ENCODE measurements around the gene ITGB7.
A peak's percentile ranks its signal among the peaks of the same experiment; 100 is the strongest.
"Not testable (repeated sequence)": the region's sequence is repeated elsewhere in the genome, so short reads cannot be mapped to it uniquely, and the experiment has no call there.

Gene ITGB7

DNA sequence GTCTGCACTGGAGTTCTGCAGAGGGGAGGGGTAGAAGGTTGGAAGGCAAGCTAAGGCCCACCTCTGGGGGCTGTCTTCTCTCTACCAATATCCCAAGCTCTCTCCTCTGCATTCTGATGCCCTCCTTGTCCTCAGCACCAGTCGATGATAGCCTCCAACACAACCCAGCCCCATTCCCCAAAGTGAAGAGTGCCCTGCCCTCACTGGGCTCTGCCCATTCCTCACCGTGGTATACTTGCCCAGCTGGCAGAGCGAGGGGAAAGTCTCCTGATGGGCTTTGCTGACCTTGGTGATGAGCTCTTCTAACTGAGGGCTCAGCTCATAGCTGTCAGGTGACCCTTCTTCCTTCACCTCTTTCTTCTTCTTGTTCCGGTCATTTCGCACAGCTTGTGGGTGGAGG lies 7.2 kb upstream of the ITGB7 start:
- Mint-ChIP-seq H3K9me3 (ENCODE audit: low read depth) (no peaks in the 10 kb centered on the region), H3K27me3 (no peaks in the 10 kb centered on the region), H3K27ac (peak overlapping the region; percentile 41), H3K4me3 (no peak overlapping the region), H3K36me3 (no peaks in the 10 kb centered on the region), H3K4me1 (ENCODE audit: low read depth) (peaks cover 65% of the 10 kb centered on the region)

- Mint-ChIP-seq H3K36me3 (no peaks in the 10 kb centered on the region), H3K27ac (peak overlapping the region; percentile 72), H3K27me3 (no peaks in the 10 kb centered on the region), H3K4me1 (ENCODE audit: low read depth) (peaks cover 67% of the 10 kb centered on the region), H3K4me3 (peak overlapping the region; percentile 5), H3K9me3 (ENCODE audit: low read depth) (no peaks in the 10 kb centered on the region)
Measured at GRCh38 chr12:53213348-53213747, 6.3 kb upstream of the ITGB7 start.

- Mint-ChIP-seq H3K4me3 (no peak overlapping the region), H3K4me1 (ENCODE audit: low read depth) (peaks cover 69% of the 10 kb centered on the region), H3K27ac (peak overlapping the region; percentile 72), H3K9me3 (ENCODE audit: low read depth) (no peaks in the 10 kb centered on the region), H3K27me3 (no peaks in the 10 kb centered on the region), H3K36me3 (no peaks in the 10 kb centered on the region)
Measured at GRCh38 chr12:53212931-53213330, 5.9 kb upstream of the ITGB7 start.

DNA sequence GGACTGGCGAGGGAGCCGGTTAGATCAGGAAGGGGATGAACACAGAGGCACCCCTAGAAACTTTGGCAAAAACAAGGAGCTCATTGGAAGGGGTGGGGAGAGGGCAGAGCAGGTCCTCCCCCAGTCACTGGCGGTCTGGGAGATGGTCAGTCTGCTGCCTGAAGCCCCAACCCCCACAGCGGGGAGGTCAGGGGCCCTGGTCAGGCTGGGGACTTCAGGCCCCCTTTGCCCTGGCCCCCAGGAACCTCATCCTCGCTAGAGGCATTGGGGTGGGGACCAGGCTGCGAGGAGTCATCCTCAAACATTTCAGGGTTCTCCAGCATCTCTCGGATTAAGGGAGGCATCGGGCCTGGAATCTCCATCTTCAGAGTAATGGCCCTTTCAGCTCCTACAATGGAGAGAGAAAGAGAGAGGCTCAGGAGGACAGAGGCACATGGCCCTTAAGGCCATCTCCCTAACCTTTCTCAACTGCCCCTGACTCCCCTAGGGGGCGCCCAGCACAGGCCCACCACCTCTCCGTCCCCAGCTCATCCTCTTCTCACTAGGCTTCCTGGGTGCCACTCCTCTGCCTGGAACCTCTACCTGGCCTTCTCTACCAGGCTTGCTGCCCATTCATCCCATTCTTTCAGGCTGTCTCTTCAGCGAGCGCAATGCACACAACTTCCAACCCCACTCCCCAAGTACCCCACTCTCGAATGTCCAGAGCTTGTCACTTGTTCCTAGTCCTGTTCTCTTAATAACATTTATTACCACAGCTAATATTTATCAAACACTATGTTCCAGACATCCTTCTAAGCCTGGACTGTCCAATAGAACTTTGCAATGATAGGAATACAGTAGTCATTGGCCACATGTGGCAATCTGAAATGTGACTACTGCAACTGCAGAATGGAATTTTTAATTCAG lies 4.7 kb upstream of the ITGB7 start:
- no peaks in the 10 kb centered on the region for H3K27me3 Mint-ChIP-seq
- peaks cover 67% of the 10 kb centered on the region for H3K4me1 Mint-ChIP-seq (ENCODE audit: low read depth)
- no peaks in the 10 kb centered on the region for H3K36me3 Mint-ChIP-seq
- no peaks in the 10 kb centered on the region for H3K9me3 Mint-ChIP-seq (ENCODE audit: low read depth)
- no peak overlapping the region for H3K4me3 Mint-ChIP-seq
- H3K27ac Mint-ChIP-seq: peak overlapping the region; percentile 50

DNA sequence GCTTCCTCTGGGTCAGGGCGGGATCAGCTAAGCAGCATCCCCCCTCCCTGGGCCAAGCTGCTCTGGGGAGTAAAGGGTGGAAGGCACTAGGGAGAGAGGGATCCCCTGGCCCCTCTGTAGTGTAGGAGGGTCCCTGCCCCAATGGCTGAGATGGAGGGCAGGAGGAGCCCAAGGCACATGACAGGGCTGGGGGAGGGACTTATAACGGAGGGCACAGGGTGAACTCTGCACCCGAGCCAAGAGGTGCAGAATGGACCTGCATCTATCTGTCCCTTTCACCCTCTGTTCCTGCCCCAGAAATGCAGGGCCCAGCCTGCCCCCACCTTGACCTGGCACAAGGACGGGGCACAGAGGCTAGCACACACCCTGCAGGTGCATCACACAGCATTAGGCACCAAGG lies 3.8 kb upstream of the ITGB7 start:
- no peaks in the 10 kb centered on the region for H3K27me3 Mint-ChIP-seq
- peaks cover 67% of the 10 kb centered on the region for H3K4me1 Mint-ChIP-seq (ENCODE audit: low read depth)
- H3K27ac Mint-ChIP-seq: no peak overlapping the region
- H3K4me3 Mint-ChIP-seq: no peak overlapping the region
- H3K9me3 Mint-ChIP-seq (ENCODE audit: low read depth): no peaks in the 10 kb centered on the region
- no peaks in the 10 kb centered on the region for H3K36me3 Mint-ChIP-seq

GRCh38 chr12:53208877-53209463 lies 1.9 kb upstream of the ITGB7 start:
- H3K4me3 Mint-ChIP-seq: peak overlapping the region; percentile 76
- peak overlapping the region; percentile 89 for H3K27ac Mint-ChIP-seq
- peaks cover 72% of the 10 kb centered on the region for H3K4me1 Mint-ChIP-seq (ENCODE audit: low read depth)
- no peaks in the 10 kb centered on the region for H3K27me3 Mint-ChIP-seq
- no peaks in the 10 kb centered on the region for H3K9me3 Mint-ChIP-seq (ENCODE audit: low read depth)
- no peaks in the 10 kb centered on the region for H3K36me3 Mint-ChIP-seq

DNA sequence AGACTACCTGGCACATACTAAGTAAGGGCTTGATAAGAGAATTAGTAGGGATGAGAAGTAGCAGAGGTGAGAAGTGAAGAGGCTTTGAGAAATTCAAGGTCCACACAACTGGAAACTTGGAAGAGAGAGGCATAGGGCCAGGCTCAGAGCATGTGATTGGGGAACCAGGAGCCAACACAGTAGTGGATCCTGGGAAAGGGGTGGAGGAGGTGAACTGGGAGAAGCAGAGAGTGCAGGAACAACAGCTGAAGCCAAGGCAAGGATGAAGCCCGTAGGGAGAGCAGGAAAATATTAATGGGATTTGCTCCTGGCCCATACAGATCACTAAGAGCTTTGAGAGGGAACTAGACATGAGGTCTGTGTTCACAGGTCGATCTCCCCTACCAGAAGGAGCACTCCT lies 1.4 kb upstream of the ITGB7 start:
- Mint-ChIP-seq H3K4me1 (ENCODE audit: low read depth) (peaks cover 71% of the 10 kb centered on the region), H3K27ac (peak overlapping the region; percentile 89), H3K9me3 (ENCODE audit: low read depth) (no peaks in the 10 kb centered on the region), H3K36me3 (no peaks in the 10 kb centered on the region), H3K4me3 (peak overlapping the region; percentile 76), H3K27me3 (no peaks in the 10 kb centered on the region)

DNA sequence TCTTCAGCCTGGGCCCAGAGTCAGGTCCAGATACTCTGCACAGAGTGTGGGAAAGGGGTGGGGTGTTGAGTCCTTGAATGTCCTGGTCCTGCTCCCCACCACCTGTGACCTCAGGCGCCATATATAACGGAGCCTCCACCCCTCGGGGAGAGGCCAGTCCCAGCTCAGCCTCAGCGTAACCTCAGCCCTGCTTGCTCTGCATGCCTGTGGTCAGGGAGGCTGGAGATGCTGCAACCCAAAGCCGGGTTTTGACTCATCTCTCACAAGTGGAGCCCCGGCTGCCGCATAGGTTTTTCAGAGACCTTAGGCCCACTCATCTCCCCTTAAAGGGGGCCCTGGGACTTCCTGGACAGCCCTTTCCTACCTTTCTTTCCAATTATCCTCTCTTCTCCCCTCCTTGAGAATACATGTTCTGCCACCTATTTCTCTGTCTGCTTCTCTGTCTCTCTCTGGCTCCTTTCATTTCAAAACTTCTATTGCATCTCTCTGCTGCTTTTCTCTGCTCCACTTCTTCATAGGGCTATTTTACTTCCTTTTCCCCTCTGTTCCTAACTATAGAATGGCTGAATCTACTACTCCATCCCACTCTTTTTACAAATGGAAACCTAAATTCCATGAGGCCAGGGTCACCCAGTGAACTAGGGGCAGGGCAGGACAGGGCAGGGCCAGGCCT lies 1.2 kb downstream of the ITGB7 start:
- peaks cover 76% of the 10 kb centered on the region for H3K4me1 Mint-ChIP-seq (ENCODE audit: low read depth)
- peak overlapping the region; percentile 90 for H3K27ac Mint-ChIP-seq
- H3K4me3 Mint-ChIP-seq: peak overlapping the region; percentile 91
- peaks cover 6% of the 10 kb centered on the region for H3K36me3 Mint-ChIP-seq
- H3K9me3 Mint-ChIP-seq (ENCODE audit: low read depth): no peaks in the 10 kb centered on the region
- no peaks in the 10 kb centered on the region for H3K27me3 Mint-ChIP-seq

DNA sequence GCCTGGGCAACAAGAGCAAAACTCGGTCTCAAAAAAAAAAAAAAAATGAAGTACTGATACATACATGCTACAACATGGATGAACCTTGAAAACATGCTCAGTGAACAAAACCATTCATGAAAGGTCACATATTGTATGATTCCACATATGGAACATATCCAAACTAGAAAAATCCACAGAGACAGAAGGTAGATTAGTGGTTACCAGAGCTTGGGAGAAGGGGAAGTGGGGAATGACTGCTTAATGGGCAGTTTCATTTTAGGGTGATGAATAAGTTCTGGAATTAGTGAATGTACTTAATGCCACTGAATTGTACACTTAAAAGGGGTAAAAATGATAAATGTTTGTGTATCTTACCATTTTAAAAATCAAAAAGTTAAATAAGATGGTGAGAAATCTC lies 2.7 kb downstream of the ITGB7 start:
- Mint-ChIP-seq H3K4me3 (peak overlapping the region; percentile 91), H3K27me3 (no peaks in the 10 kb centered on the region), H3K9me3 (ENCODE audit: low read depth) (no peaks in the 10 kb centered on the region)

GRCh38 chr12:53202316-53202715 lies 4.7 kb downstream of the ITGB7 start:
- not testable (repeated sequence) for H3K9me3 Mint-ChIP-seq (ENCODE audit: low read depth); H3K27ac Mint-ChIP-seq; H3K27me3 Mint-ChIP-seq; H3K4me3 Mint-ChIP-seq
- Mint-ChIP-seq H3K36me3 (peaks cover 11% of the 10 kb centered on the region), H3K4me1 (ENCODE audit: low read depth) (peaks cover 81% of the 10 kb centered on the region)

More for the DNA sequence above, 2.7 kb downstream of the ITGB7 start:
- Mint-ChIP-seq H3K27ac (peak overlapping the region; percentile 84), H3K36me3 (peaks cover 11% of the 10 kb centered on the region), H3K4me1 (ENCODE audit: low read depth) (peaks cover 83% of the 10 kb centered on the region)

DNA sequence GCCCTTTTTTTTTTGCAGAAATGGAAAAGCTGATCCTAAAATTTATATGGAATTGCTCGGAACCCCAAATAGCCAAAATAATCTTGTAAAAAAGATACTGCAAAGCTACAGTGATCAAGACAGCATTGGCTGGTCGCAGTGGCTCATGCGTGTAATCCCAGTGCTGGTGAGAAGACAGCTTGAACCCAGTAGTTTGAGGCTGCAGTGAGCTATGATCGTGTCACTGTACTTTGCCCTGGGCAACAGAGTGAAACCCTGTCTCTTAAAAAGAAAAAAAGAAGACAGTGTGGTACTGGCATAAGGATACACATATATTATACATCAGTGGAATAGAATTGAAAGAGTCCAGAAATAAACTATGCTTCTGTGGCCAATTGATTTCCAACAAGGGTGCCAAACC lies 5.4 kb downstream of the ITGB7 start:
- no peaks in the 10 kb centered on the region for H3K27me3 Mint-ChIP-seq
- peaks cover 80% of the 10 kb centered on the region for H3K4me1 Mint-ChIP-seq (ENCODE audit: low read depth)
- H3K4me3 Mint-ChIP-seq: no peak overlapping the region
- H3K36me3 Mint-ChIP-seq: peaks cover 11% of the 10 kb centered on the region
- H3K27ac Mint-ChIP-seq: no peak overlapping the region
- no peaks in the 10 kb centered on the region for H3K9me3 Mint-ChIP-seq (ENCODE audit: low read depth)

DNA sequence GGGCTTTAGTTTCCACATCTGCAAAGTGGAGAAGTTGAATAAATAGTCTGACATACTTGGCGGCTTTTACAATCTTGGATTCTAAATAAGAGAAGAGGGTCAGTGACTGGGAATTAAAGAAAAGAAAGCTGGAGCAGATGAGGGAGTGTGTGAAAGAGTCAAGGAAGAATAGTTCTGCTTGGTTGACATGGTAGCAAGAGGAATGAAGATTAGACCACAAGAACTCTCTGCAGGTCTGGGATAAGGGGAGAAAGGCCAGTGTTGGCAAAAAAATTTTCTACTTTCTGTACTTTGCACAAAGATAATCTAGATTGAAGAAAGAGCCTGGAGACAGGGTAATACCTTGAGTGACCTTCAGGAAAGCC lies 5.9 kb downstream of the ITGB7 start:
- peaks cover 11% of the 10 kb centered on the region for H3K36me3 Mint-ChIP-seq
- H3K4me1 Mint-ChIP-seq (ENCODE audit: low read depth): peaks cover 75% of the 10 kb centered on the region
- no peaks in the 10 kb centered on the region for H3K27me3 Mint-ChIP-seq
- H3K4me3 Mint-ChIP-seq: peak overlapping the region; percentile 62
- H3K9me3 Mint-ChIP-seq (ENCODE audit: low read depth): no peaks in the 10 kb centered on the region
- H3K27ac Mint-ChIP-seq: peak overlapping the region; percentile 92

GRCh38 chr12:53200458-53201176 lies 6.4 kb downstream of the ITGB7 start:
- peaks cover 69% of the 10 kb centered on the region for H3K4me1 Mint-ChIP-seq (ENCODE audit: low read depth)
- no peaks in the 10 kb centered on the region for H3K27me3 Mint-ChIP-seq
- H3K27ac Mint-ChIP-seq: peak overlapping the region; percentile 92
- H3K9me3 Mint-ChIP-seq (ENCODE audit: low read depth): no peaks in the 10 kb centered on the region
- H3K4me3 Mint-ChIP-seq: peak overlapping the region; percentile 62
- peaks cover 11% of the 10 kb centered on the region for H3K36me3 Mint-ChIP-seq

DNA sequence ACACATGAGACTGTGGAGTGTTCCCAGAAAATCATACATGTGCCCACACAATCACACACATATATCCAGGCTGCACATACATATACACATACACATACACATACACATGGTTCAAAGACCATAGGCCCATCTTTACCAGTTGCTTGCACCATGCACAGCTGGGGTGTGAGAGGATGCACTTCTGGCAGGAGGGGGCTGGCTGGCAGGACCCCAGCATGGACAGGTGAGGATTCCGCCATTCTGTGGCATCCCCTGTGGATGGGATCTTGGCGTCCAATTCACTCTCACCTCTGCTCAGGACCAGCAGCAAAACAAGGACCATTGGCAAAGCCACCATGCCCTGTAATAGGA lies 7.0 kb downstream of the ITGB7 start:
- Mint-ChIP-seq H3K27me3 (no peaks in the 10 kb centered on the region), H3K27ac (peak overlapping the region; percentile 92), H3K36me3 (peaks cover 11% of the 10 kb centered on the region), H3K4me1 (ENCODE audit: low read depth) (peaks cover 66% of the 10 kb centered on the region), H3K4me3 (peak overlapping the region; percentile 62), H3K9me3 (ENCODE audit: low read depth) (no peaks in the 10 kb centered on the region)

GRCh38 chr12:53199700-53200099 lies 7.4 kb downstream of the ITGB7 start:
- Mint-ChIP-seq H3K4me1 (ENCODE audit: low read depth) (peaks cover 64% of the 10 kb centered on the region), H3K36me3 (peaks cover 11% of the 10 kb centered on the region), H3K27me3 (no peaks in the 10 kb centered on the region), H3K27ac (peak overlapping the region; percentile 68), H3K4me3 (peak overlapping the region; percentile 62), H3K9me3 (ENCODE audit: low read depth) (no peaks in the 10 kb centered on the region)
